Kidney (tissue), 14 donors: ENCODE measurements around the gene MYBPH. TPM values are rescaled to one million over a fixed set of nuclear protein-coding genes. Genes with fewer than 3 reads are reported as not detected.
A peak's percentile ranks its signal among the peaks of the same experiment; 100 is the strongest.

Experiments
- DNase-seq, 5 donors: peaks; one replicate each; pipeline ENCODE4 v3.0.0-alpha.2; 2013 to 2020
- FAIRE-seq: peaks from 2 replicates; lab custom pipeline; 2012; peaks lifted over from hg19 to GRCh38; lab: Jason Lieb, UNC
- H3K27ac ChIP-seq, 2 donors: one replicate each; pipeline ENCODE4 v1.7.0; 2013; ENCODE audit warnings: low read depth in 2 of 2, low read length in 2 of 2, inconsistent platforms in 1 of 2
- H3K27me3 ChIP-seq: one replicate; pipeline ENCODE4 v1.7.1; 2013; ENCODE audit warnings: low read length, inconsistent platforms; ENCODE audit not compliant: control insufficient read depth, insufficient read depth
- H3K36me3 ChIP-seq, 3 donors: one replicate each; pipeline versions ENCODE4 v1.7.0 to v1.7.1; 2013; ENCODE audit warnings: low read length in 3 of 3, control low read depth in 1 of 3, inconsistent platforms in 1 of 3; ENCODE audit not compliant: insufficient read depth in 3 of 3, control insufficient read depth in 2 of 3
- H3K4me1 ChIP-seq, 3 donors: one replicate each; pipeline versions ENCODE4 v1.7.0 to v1.7.1; 2013; ENCODE audit warnings: low read length in 3 of 3, inconsistent platforms in 1 of 3, low read depth in 1 of 3; ENCODE audit not compliant: control insufficient read depth in 2 of 3, insufficient read depth in 2 of 3
- H3K4me3 ChIP-seq, 3 donors: one replicate each; pipeline versions ENCODE4 v1.7.0 to v1.8.1; 2013; ENCODE audit warnings: low read length in 3 of 3, control low read depth in 1 of 3, inconsistent platforms in 1 of 3
- H3K9ac ChIP-seq, 3 donors: one replicate each; pipeline versions ENCODE4 v1.7.0 to v1.7.1; 2013; ENCODE audit warnings: low read length in 3 of 3, control low read depth in 1 of 3, inconsistent platforms in 1 of 3
- H3K9me3 ChIP-seq, 3 donors: one replicate each; pipeline versions ENCODE4 v1.7.0 to v1.7.1; 2013; ENCODE audit warnings: low read length in 3 of 3, control low read depth in 1 of 3, inconsistent platforms in 1 of 3; ENCODE audit not compliant: control insufficient read depth in 2 of 3, insufficient read depth in 1 of 3
- intact Hi-C: fragments of 100-400 bp; cut with DNase I; formaldehyde crosslinking; loops from one replicate; pipeline ENCODE4 v1.11.1; 2022
- polyA plus RNA-seq: library from polyadenylated mRNA; stranded (reverse); fragments of 350-450 nt; fragmentation: Illumina TruSeq; extraction: RNeasy Lipid Tissue Mini Kit (QIAGEN cat#74804); gene quantifications from one replicate; pipeline ENCODE4 v1.2.3, GENCODE V29; 2014; ENCODE audit warnings: low read depth, low replicate concordance; ENCODE audit not compliant: insufficient read depth
- total RNA-seq: library from RNA; stranded (reverse); fragmentation: NEBNext Ultra II Directional; extraction: Animal tissue kit (Norgen Biotek cat#: 25700); gene quantifications from one replicate; pipeline ENCODE4 v1.2.1, GENCODE V29; 2021
- TF ChIP-seq, protein P1 (sequence below): IDR thresholded peaks from 3 replicates; pipeline ENCODE4 v1.5.1; 2012; ENCODE audit warnings: mild to moderate bottlenecking, moderate library complexity, borderline replicate concordance; ENCODE audit not compliant: insufficient read depth; ENCODE audit errors: extremely low read depth
- donor health status: control.
- donor health status: control.
- donor health status: control.
- donor health status: control.
- donor health status: control.
- donor health status: DM: yes; HTN: yes; CAD: no.
- donor health status: Normal renal cell carcinoma (clear cell type).

MYBPH gene
- total and polyA plus RNA-seq, 2 donors from 2014 or later = 2.3 TPM; not detected in 1

DNA sequence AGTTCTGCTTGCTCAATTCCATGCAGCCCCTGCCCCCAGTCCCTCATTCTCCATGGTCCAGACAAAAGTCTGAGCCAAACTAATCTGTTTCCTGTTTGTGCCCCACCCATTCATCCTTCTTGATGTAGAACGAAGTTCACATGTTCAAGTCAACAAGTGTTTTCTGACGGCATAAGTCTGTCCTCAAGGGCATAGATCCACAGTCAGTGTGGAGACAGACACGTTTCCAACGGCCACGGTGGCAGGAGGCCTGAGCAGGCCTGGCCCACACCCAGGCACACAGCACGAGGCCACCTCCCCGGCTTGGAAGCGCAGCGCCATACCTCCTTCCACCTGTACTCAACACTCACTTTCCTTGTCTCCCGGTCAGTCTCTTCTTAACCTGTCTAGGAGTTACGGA lies 32.0 kb downstream of the MYBPH start:
- FAIRE-seq (no peak), DNase-seq (peak in 1 of 5 donors; percentile 35)
- Histone ChIP-seq H3K27ac (no peak overlapping the region), H3K4me1 (no peaks in the 10 kb centered on the region), H3K9ac (no peak overlapping the region), H3K27me3 (no peaks in the 10 kb centered on the region), H3K4me3 (no peak overlapping the region), H3K36me3 (no peaks in the 10 kb centered on the region), H3K9me3 (no peaks in the 10 kb centered on the region)
- TF ChIP-seq, protein P1, sequence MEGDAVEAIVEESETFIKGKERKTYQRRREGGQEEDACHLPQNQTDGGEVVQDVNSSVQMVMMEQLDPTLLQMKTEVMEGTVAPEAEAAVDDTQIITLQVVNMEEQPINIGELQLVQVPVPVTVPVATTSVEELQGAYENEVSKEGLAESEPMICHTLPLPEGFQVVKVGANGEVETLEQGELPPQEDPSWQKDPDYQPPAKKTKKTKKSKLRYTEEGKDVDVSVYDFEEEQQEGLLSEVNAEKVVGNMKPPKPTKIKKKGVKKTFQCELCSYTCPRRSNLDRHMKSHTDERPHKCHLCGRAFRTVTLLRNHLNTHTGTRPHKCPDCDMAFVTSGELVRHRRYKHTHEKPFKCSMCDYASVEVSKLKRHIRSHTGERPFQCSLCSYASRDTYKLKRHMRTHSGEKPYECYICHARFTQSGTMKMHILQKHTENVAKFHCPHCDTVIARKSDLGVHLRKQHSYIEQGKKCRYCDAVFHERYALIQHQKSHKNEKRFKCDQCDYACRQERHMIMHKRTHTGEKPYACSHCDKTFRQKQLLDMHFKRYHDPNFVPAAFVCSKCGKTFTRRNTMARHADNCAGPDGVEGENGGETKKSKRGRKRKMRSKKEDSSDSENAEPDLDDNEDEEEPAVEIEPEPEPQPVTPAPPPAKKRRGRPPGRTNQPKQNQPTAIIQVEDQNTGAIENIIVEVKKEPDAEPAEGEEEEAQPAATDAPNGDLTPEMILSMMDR = no peak
- intact Hi-C loops = no loop called here

DNA sequence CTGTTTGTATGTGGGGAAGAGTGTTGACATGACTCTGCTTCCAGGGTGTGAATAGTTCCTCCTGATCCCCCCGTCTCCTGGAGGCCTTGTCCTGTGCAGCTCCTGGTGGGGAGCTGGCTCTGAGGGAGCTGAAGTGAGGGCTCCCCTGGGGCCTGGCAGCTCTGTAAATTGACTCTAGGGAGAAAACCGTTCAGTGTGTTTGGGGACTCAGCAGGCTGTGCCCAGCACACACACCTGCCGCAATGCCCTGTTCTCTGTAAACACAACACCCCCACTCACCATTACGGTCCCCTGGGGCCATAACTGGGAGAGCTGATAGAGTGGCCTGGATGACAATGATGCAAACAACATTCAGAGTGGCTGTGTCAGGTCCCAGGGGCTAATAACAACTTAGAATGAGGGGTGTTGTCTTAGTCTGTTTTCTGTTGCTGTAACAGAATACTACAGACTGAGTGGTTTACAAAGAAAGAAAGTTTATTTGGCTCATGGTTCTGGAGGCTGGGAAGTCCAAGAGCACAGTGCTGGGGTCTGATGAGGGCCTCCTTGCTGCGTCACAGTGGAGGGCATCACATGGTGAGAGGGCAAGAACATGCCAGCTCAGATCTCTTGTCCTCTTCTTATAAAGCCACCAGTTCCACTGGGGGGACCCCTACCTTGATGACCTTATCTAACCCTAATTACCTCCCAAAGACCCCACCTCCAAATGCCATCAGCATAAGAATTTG lies 32.8 kb downstream of the MYBPH start:
- no peaks in the 10 kb centered on the region for H3K4me1 ChIP-seq
- no peaks in the 10 kb centered on the region for H3K27me3 ChIP-seq
- H3K9me3 ChIP-seq = no peaks in the 10 kb centered on the region
- FAIRE-seq (no peak), DNase-seq (peak in 1 of 5 donors; percentile 50)
- no peaks in the 10 kb centered on the region for H3K36me3 ChIP-seq
- TF ChIP-seq, protein P1 = no peak
- no peak overlapping the region for H3K4me3 ChIP-seq
- intact Hi-C loops = no loop called here
- no peak overlapping the region for H3K9ac ChIP-seq
- H3K27ac ChIP-seq = no peak overlapping the region

DNA sequence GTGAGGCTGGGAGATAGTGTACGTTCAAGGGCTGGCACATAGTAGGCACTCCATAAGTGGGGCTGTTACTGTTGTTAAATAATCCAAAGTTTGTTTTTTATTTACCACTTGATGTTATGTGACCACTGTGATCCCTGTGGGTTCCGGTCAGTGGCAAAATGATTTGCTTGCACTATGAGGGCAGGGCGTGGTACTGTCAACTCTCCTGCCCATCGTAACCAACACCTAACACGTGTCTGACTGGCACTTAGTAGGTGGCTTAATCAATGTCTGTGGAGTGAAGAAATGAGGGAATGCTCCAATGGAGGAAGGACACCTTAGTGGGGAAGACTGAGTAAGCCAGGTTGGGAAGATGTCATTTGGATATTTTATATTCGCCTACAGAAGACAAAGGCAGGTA lies 33.5 kb downstream of the MYBPH start:
- Histone ChIP-seq H3K4me3 (no peak overlapping the region), H3K9me3 (no peaks in the 10 kb centered on the region), H3K4me1 (no peaks in the 10 kb centered on the region), H3K27me3 (no peaks in the 10 kb centered on the region), H3K36me3 (no peaks in the 10 kb centered on the region), H3K9ac (no peak overlapping the region), H3K27ac (no peak overlapping the region)
- TF ChIP-seq, protein P1 = no peak
- DNase-seq = peak in 1 of 5 donors; percentile 8
- intact Hi-C loops = no loop called here
- FAIRE-seq = no peak
